Transverse colon (tissue), 4 donors: ENCODE data around the gene RUNX1.

Experiments
- POLR2A ChIP-seq: fragments of 450-650 bp; IDR thresholded peaks from one replicate; pipeline ENCODE4 v1.6.1; 2016; ENCODE audit warnings: antibody characterized with exemption, mild to moderate bottlenecking, moderate library complexity
- POLR2AphosphoS5 ChIP-seq, 3 donors: sonication (generic); formaldehyde crosslinking; IDR thresholded peaks; one replicate each; pipeline ENCODE4 v1.6.1; 2016; ENCODE audit warnings: antibody characterized with exemption in 3 of 3
- TF ChIP-seq, protein P1 (sequence below), 5 experiments: fragments of 200-600 bp in 3 of 5; fragments of 450-650 bp in 2 of 5; sonication (generic) in 3 of 5; IDR thresholded peaks; 1 replicate in 2 of 5; 2 replicates in 3 of 5; pipeline ENCODE4 v1.5.1; 2016 to 2017; ENCODE audit warnings: antibody characterized with exemption in 5 of 5, inconsistent platforms in 3 of 5, mild to moderate bottlenecking in 2 of 5, moderate library complexity in 1 of 5

DNA sequence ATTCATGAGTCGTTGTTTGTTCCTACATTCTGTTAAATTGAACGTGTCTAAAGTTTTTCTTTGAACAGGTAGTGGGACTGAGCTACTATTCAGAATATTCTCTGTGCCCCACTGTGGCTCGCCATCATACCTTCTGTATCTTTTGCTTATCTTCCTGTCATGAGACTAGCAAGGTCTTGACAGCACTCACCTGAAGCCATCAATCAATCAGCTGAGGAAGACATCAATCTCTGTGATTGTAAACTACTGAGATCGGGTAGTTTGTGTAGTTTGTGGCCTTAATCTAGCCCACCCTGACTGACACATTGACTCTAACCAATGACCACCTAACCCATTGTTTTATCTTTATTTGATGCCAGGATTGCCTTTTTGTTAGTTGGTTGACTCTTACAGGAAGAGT lies 17.7 kb upstream of the RUNX1 start:
- TF ChIP-seq, protein P1, sequence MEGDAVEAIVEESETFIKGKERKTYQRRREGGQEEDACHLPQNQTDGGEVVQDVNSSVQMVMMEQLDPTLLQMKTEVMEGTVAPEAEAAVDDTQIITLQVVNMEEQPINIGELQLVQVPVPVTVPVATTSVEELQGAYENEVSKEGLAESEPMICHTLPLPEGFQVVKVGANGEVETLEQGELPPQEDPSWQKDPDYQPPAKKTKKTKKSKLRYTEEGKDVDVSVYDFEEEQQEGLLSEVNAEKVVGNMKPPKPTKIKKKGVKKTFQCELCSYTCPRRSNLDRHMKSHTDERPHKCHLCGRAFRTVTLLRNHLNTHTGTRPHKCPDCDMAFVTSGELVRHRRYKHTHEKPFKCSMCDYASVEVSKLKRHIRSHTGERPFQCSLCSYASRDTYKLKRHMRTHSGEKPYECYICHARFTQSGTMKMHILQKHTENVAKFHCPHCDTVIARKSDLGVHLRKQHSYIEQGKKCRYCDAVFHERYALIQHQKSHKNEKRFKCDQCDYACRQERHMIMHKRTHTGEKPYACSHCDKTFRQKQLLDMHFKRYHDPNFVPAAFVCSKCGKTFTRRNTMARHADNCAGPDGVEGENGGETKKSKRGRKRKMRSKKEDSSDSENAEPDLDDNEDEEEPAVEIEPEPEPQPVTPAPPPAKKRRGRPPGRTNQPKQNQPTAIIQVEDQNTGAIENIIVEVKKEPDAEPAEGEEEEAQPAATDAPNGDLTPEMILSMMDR (IDR thresholded peaks at IDR 0.05), result no peak
- TF ChIP-seq POLR2A (no peak), POLR2AphosphoS5 (IDR thresholded peaks at IDR 0.05) (no peak)
